IPS DF 6.9 (cell line): ENCODE data around the gene C5orf46.
"Not testable (repeated sequence)": the region's sequence is repeated elsewhere in the genome, so short reads cannot be mapped to it uniquely, and the experiment has no call there.

Source experiments
- DNase-seq: peaks from one replicate; pipeline ENCODE4 v3.0.0-alpha.2; 2013; ENCODE audit warnings: low read depth, low spot score
- H3K27ac ChIP-seq: one replicate; pipeline ENCODE4 v1.5.1; 2013; ENCODE audit warnings: low read length, control low read depth
- H3K27me3 ChIP-seq: 2 replicates; pipeline ENCODE4 v1.6.1; 2013; ENCODE audit warnings: mild to moderate bottlenecking, low read length; ENCODE audit not compliant: control insufficient read depth, insufficient read depth
- H3K36me3 ChIP-seq: 2 replicates; pipeline ENCODE4 v1.6.1; 2013; ENCODE audit warnings: low read length; ENCODE audit not compliant: control insufficient read depth, insufficient read depth
- H3K4me1 ChIP-seq: 2 replicates; pipeline ENCODE4 v1.6.1; 2013; ENCODE audit warnings: low read length; ENCODE audit not compliant: control insufficient read depth, insufficient read depth
- H3K4me3 ChIP-seq: 2 replicates; pipeline ENCODE4 v1.5.1; 2013; ENCODE audit warnings: mild to moderate bottlenecking, low read length
- H3K9me3 ChIP-seq: 2 replicates; pipeline ENCODE4 v1.6.1; 2013; ENCODE audit warnings: low read length, inconsistent platforms; ENCODE audit not compliant: control insufficient read depth, insufficient read depth
- WGBS: extraction: QIAGEN DNeasy Blood & Tissue Kit; methylation state at CpG from one replicate; pipeline ENCODE4 v1.1.7; 2013; ENCODE audit warnings: mixed read lengths, missing lambda C conversion rate; ENCODE audit not compliant: insufficient read length, insufficient coverage; 5-methylcytosine and 5-hydroxymethylcytosine counted together

C5orf46 gene

GRCh38 chr5:147874910-147875367 lies 31.4 kb downstream of the C5orf46 start:
- Histone ChIP-seq H3K27me3 (no peaks in the 10 kb centered on the region), H3K4me1 (peaks cover 8% of the 10 kb centered on the region; the same call in 1 of the 2 replicates), H3K9me3 (no peaks in the 10 kb centered on the region), H3K27ac (peak overlapping the region; percentile 78), H3K36me3 (peaks cover 4% of the 10 kb centered on the region; the same call in 1 of the 2 replicates), H3K4me3 (no peak overlapping the region; the same call in 1 of the 2 replicates)
- DNase-seq, result peak; percentile 74
- WGBS, result no CpG with 5 or more reads among the region's 3 CpGs

- DNase-seq, result peak; percentile 88
- peak overlapping the region; percentile 34; the same call in 1 of the 2 replicates for H3K4me3 ChIP-seq
- not testable (repeated sequence) for H3K9me3 ChIP-seq, H3K4me1 ChIP-seq, H3K36me3 ChIP-seq, H3K27me3 ChIP-seq
- peak overlapping the region; percentile 78 for H3K27ac ChIP-seq
- WGBS, result 92% methylated on average over 2 of the region's 8 CpGs
These were observed 32.0 kb downstream of the C5orf46 start for GRCh38 chr5:147874118-147874875.

GRCh38 chr5:147872744-147873435 lies 33.4 kb downstream of the C5orf46 start:
- DNase-seq, H3K36me3 ChIP-seq, H3K4me1 ChIP-seq, H3K27me3 ChIP-seq, H3K9me3 ChIP-seq: not testable (repeated sequence)
- peak overlapping the region; percentile 76 for H3K4me3 ChIP-seq
- H3K27ac ChIP-seq, result peak overlapping the region; percentile 44
- no CpG with 5 or more reads among the region's 16 CpGs for WGBS

- not testable (repeated sequence) for H3K27ac ChIP-seq, H3K9me3 ChIP-seq, DNase-seq, H3K4me1 ChIP-seq, H3K36me3 ChIP-seq, H3K27me3 ChIP-seq
- no CpG with 5 or more reads among the region's 18 CpGs for WGBS
- peak overlapping the region; percentile 48; the same call in 1 of the 2 replicates for H3K4me3 ChIP-seq
These were observed 34.3 kb downstream of the C5orf46 start for GRCh38 chr5:147871980-147872549.

- peak overlapping the region; percentile 8; the same call in 1 of the 2 replicates for H3K4me3 ChIP-seq
- no CpG with 5 or more reads among the region's 6 CpGs for WGBS
- H3K36me3 ChIP-seq, result peaks cover 12% of the 10 kb centered on the region; the same call in 1 of the 2 replicates
These were observed 36.4 kb downstream of the C5orf46 start for GRCh38 chr5:147869892-147870291.

GRCh38 chr5:147869112-147869511 lies 37.2 kb downstream of the C5orf46 start:
- H3K4me1 ChIP-seq, result peaks cover 1% of the 10 kb centered on the region; the same call in 1 of the 2 replicates
- peaks cover 12% of the 10 kb centered on the region; the same call in 1 of the 2 replicates for H3K36me3 ChIP-seq
- peak overlapping the region; percentile 13 for H3K27ac ChIP-seq
- no peaks in the 10 kb centered on the region for H3K27me3 ChIP-seq
- WGBS, result no CpG with 5 or more reads among the region's 4 CpGs
- no peak for DNase-seq
- peak overlapping the region; percentile 1; the same call in 1 of the 2 replicates for H3K4me3 ChIP-seq
- H3K9me3 ChIP-seq, result no peaks in the 10 kb centered on the region

More at GRCh38 chr5:147869892-147870291, 36.4 kb downstream of the C5orf46 start:
- not testable (repeated sequence) for H3K27me3 ChIP-seq, H3K9me3 ChIP-seq, DNase-seq, H3K4me1 ChIP-seq
- peak overlapping the region; percentile 13 for H3K27ac ChIP-seq

GRCh38 chr5:147863454-147864158 lies 42.7 kb downstream of the C5orf46 start:
- Histone ChIP-seq H3K4me3 (no peak overlapping the region), H3K9me3 (no peaks in the 10 kb centered on the region), H3K36me3 (peaks cover 5% of the 10 kb centered on the region; the same call in 1 of the 2 replicates), H3K27ac (no peak overlapping the region), H3K27me3 (no peaks in the 10 kb centered on the region), H3K4me1 (peaks cover 5% of the 10 kb centered on the region; the same call in 1 of the 2 replicates)
- no CpG with 5 or more reads among the region's 3 CpGs for WGBS
- DNase-seq, result no peak

GRCh38 chr5:147860641-147861025 lies 45.7 kb downstream of the C5orf46 start:
- no peak for DNase-seq
- no CpG with 5 or more reads among the region's 1 CpG for WGBS
- no peaks in the 10 kb centered on the region for H3K9me3 ChIP-seq
- no peaks in the 10 kb centered on the region for H3K27me3 ChIP-seq
- no peak overlapping the region for H3K27ac ChIP-seq
- peaks cover 5% of the 10 kb centered on the region; the same call in 1 of the 2 replicates for H3K4me1 ChIP-seq
- H3K4me3 ChIP-seq, result no peak overlapping the region
- H3K36me3 ChIP-seq, result peaks cover 5% of the 10 kb centered on the region; the same call in 1 of the 2 replicates

GRCh38 chr5:147859962-147860640 lies 46.2 kb downstream of the C5orf46 start:
- H3K36me3 ChIP-seq, result peaks cover 3% of the 10 kb centered on the region; the same call in 1 of the 2 replicates
- no peak overlapping the region for H3K4me3 ChIP-seq
- WGBS, result no CpG with 5 or more reads among the region's 3 CpGs
- H3K9me3 ChIP-seq, result no peaks in the 10 kb centered on the region
- peak overlapping the region; percentile 37 for H3K27ac ChIP-seq
- peaks cover 5% of the 10 kb centered on the region; the same call in 1 of the 2 replicates for H3K4me1 ChIP-seq
- no peaks in the 10 kb centered on the region for H3K27me3 ChIP-seq
- no peak for DNase-seq
